ENCODE data around the gene CLCF1. TPM values are rescaled to one million over a fixed set of nuclear protein-coding genes. Genes with fewer than 3 reads are reported as not detected.
A peak's percentile ranks its signal among the peaks of the same experiment; 100 is the strongest.

The CLCF1 gene
- total RNA-seq, 1 experiment from 2014 or later: 2.1 TPM

DNA sequence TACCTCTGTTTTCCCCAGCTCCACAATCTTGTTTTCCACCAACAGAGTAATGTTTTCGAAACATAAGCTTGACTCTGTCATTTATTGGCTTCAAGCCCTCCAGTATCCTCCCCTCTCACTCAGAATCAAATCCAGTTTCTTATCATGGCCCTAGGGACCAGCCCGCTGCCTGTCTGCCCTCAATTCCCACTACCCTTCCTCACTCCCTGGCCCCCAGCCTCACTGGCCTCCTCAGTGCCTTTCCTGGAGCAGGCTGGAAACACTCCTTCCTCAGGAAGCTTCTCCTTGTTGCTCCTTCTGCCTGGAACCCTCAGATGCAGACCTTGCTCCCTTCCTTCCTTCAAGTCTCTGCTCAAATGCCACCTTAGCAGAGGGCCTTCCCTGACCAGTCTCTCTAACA lies 23.9 kb downstream of the CLCF1 start:
- Histone ChIP-seq H3K56ac (ENCODE audit: insufficient read length, low read depth, low read length) (no peak overlapping the region), H2BK12ac (ENCODE audit: insufficient read length, low read depth, low read length) (no peak overlapping the region), H3K79me2 (ENCODE audit: insufficient read depth, low read length) (no peaks in the 10 kb centered on the region), H2BK120ac (ENCODE audit: low read depth, low read length, poor library complexity, severe bottlenecking) (no peak overlapping the region), H2BK5ac (ENCODE audit: insufficient read length, low read length) (no peak overlapping the region), H3K4me2 (ENCODE audit: insufficient read depth, insufficient read length, low read length) (no peak overlapping the region), H4K5ac (ENCODE audit: insufficient read length, low read depth, low read length) (no peak overlapping the region), H3K27me3 (ENCODE audit: insufficient read depth, low read length) (no peaks in the 10 kb centered on the region), H3K4ac (ENCODE audit: low read depth, low read length) (no peak overlapping the region), H3K4me1 (ENCODE audit: insufficient read depth, low read length) (no peaks in the 10 kb centered on the region), H3T11ph (ENCODE audit: low read length) (no peak overlapping the region), H2BK15ac (ENCODE audit: low read depth, low read length) (no peak overlapping the region), H3K18ac (ENCODE audit: insufficient read length, low read depth, low read length) (no peak overlapping the region), H3K23ac (ENCODE audit: insufficient read length, low read depth, low read length) (no peak overlapping the region), H3K27ac (ENCODE audit: insufficient read length, low read depth, low read length) (no peak overlapping the region), H4K8ac (replicated peaks; ENCODE audit: insufficient read length, low read depth, low read length) (no peak overlapping the region), H2BK20ac (ENCODE audit: low read depth, low read length, poor library complexity, severe bottlenecking) (no peak overlapping the region), H2AFZ (ENCODE audit: low read length) (no peak overlapping the region), H2AK5ac (ENCODE audit: insufficient read length, low read length) (no peak overlapping the region), H3K14ac (ENCODE audit: insufficient read depth, low read length) (no peak overlapping the region; the same call in 1 of the 2 replicates), H3K23me2 (ENCODE audit: insufficient read length, low read depth, low read length, poor library complexity, severe bottlenecking) (peaks cover 14% of the 10 kb centered on the region), H3K9ac (ENCODE audit: extremely low read depth, insufficient read length, low read length) (no peak overlapping the region), H3K79me1 (ENCODE audit: insufficient read depth, low read depth, low read length, poor library complexity, severe bottlenecking) (no peaks in the 10 kb centered on the region), H4K20me1 (ENCODE audit: control insufficient read depth, insufficient read depth, insufficient read length) (no peaks in the 10 kb centered on the region), H3K9me3 (ENCODE audit: control insufficient read depth, low read depth, low read length) (no peaks in the 10 kb centered on the region), H4K91ac (ENCODE audit: insufficient read length, low read depth, low read length) (no peak overlapping the region)
- Mint-ChIP-seq H3K27ac (peak overlapping the region in 1 of 3 experiments; percentile 2; a peak in 1 of 7 replicates), H3K4me3 (no peak overlapping the region), H3K4me1 (peaks cover 22 to 32% of the 10 kb centered on the region in 2 experiments), H3K36me3 (ENCODE audit: insufficient read depth in 1 of 3, low read depth in 3 of 3) (no peaks in the 10 kb centered on the region), H3K27me3 (ENCODE audit: low read depth) (no peaks in the 10 kb centered on the region; the same call in 1 of the 2 replicates), H3K9me3 (no peaks in the 10 kb centered on the region; a peak in 1 of 5 replicates)
- no peak for TF ChIP-seq CTCF (conservative IDR thresholded peaks at IDR 0.05)
- no peak for DNase-seq
- WGBS (ENCODE audit: extremely low coverage, insufficient read length, low lambda C conversion rate): no CpG with 5 or more reads among the region's 2 CpGs

Measured in H9 (cell line).